NCI-H2171 treated with DMSO at 0.1 percent for 48 hours (cell line): ENCODE results near the gene KRTAP13-2.

Source experiments
- DNase-seq: peaks from one replicate; lab custom pipeline; 2025; lab: John Stamatoyannopoulos, UW

Gene KRTAP13-2

GRCh38 chr21:30326390-30326789, 45.7 kb downstream of the KRTAP13-2 start:
- DNase-seq, result no peak
